Panc1 (cell line): Measurements from ENCODE around the gene ZBTB43.

Experiments used
- CTCF ChIP-seq: fragments of 450-650 bp; IDR thresholded peaks from 2 replicates; pipeline ENCODE4 v1.5.1; 2017; ENCODE audit warnings: mild to moderate bottlenecking
- POLR2AphosphoS5 ChIP-seq: IDR thresholded peaks from 2 replicates; pipeline ENCODE4 v1.6.1; 2012; ENCODE audit warnings: mild to moderate bottlenecking, low read depth, low read length, moderate library complexity
- REST ChIP-seq, 2 experiments: IDR thresholded peaks; 2 replicates each; pipeline ENCODE4 v1.6.1; 2011 to 2012; ENCODE audit warnings: low read depth in 2 of 2, control low read depth in 1 of 2, low read length in 1 of 2, mild to moderate bottlenecking in 1 of 2, moderate library complexity in 1 of 2; ENCODE audit not compliant: insufficient read depth in 1 of 2
- SIN3A ChIP-seq: IDR thresholded peaks from 2 replicates; pipeline ENCODE4 v1.6.1; 2012; ENCODE audit warnings: low read depth, mild to moderate bottlenecking, low read length, moderate library complexity, borderline replicate concordance; ENCODE audit not compliant: insufficient read depth

GRCh38 chr9:126833020-126833419 is 28.2 kb downstream of the ZBTB43 start:
- no peak for TF ChIP-seq CTCF
- TF ChIP-seq REST (IDR thresholded peaks at IDR 0.05; ENCODE audit: insufficient read depth in 1 of 2, low read depth in 2 of 2, low read length in 1 of 2), result no peak
- TF ChIP-seq POLR2AphosphoS5, result no peak
- no peak for TF ChIP-seq SIN3A
